Heart right ventricle (tissue), 16 donors: ENCODE data around the gene SCAF1. TPM values are rescaled to one million over a fixed set of nuclear protein-coding genes. Genes with fewer than 3 reads are reported as not detected.

ENCODE experiments used
- ATAC-seq, 8 donors: fragments of 200-7000 bp; cut with Tn5 transposase; one replicate each; pipeline ENCODE4 v1.9.1; 2020; ENCODE audit warnings: mild to moderate bottlenecking in 8 of 8, moderate library complexity in 8 of 8, moderate number of reproducible peaks in 1 of 8
- DNase-seq, 2 donors: peaks; one replicate each; pipeline ENCODE4 v3.0.0-alpha.2; 2020
- H3K27ac ChIP-seq, 10 donors: fragments of 200-600 bp; sonication (generic) in 2 of 10; one replicate each; pipeline versions ENCODE4 v1.5.0 to v1.8.0; 2020 to 2022; ENCODE audit warnings: mild to moderate bottlenecking in 3 of 10
- H3K27me3 ChIP-seq, 7 donors: fragments of 200-600 bp; one replicate each; pipeline ENCODE4 v1.8.0; 2021 to 2022; ENCODE audit warnings: mild to moderate bottlenecking in 2 of 7
- H3K36me3 ChIP-seq, 9 donors: fragments of 200-600 bp; sonication (generic) in 1 of 9; one replicate each; pipeline versions ENCODE4 v1.5.0 to v1.8.0; 2020 to 2022; ENCODE audit warnings: mild to moderate bottlenecking in 2 of 9
- H3K4me1 ChIP-seq, 9 donors: fragments of 200-600 bp; sonication (generic) in 1 of 9; one replicate each; pipeline versions ENCODE4 v1.5.0 to v1.8.0; 2020 to 2022; ENCODE audit warnings: mild to moderate bottlenecking in 4 of 9
- H3K4me3 ChIP-seq, 10 donors: fragments of 200-600 bp; sonication (generic) in 2 of 10; one replicate each; pipeline versions ENCODE4 v1.5.0 to v1.8.0; 2020 to 2022; ENCODE audit warnings: mild to moderate bottlenecking in 7 of 10, moderate library complexity in 2 of 10
- H3K9me3 ChIP-seq, 11 donors: fragments of 200-600 bp in 10 of 11; sonication (generic) in 2 of 11; one replicate each; pipeline versions ENCODE4 v1.5.0 to v1.8.0; 2013 to 2022; ENCODE audit warnings: mild to moderate bottlenecking in 2 of 11, control low read depth in 1 of 11, moderate library complexity in 1 of 11
- CTCF ChIP-seq, 9 donors: fragments of 200-600 bp; sonication (generic) in 2 of 9; IDR thresholded peaks; one replicate each; pipeline versions ENCODE4 v1.5.0 to v1.8.0; 2021 to 2022; ENCODE audit warnings: antibody characterized with exemption in 9 of 9, mild to moderate bottlenecking in 5 of 9, moderate library complexity in 1 of 9
- WGBS, 2 donors: extraction: QIAGEN DNeasy Blood & Tissue Kit; methylation state at CpG; one replicate each; pipeline ENCODE4 v1.1.7; 2013; ENCODE audit warnings: inconsistent platforms in 1 of 2; 5-methylcytosine and 5-hydroxymethylcytosine counted together
- intact Hi-C, 10 donors: fragments of 100-400 bp; cut with DNase I; formaldehyde crosslinking; loops; one replicate each; pipeline versions ENCODE4 v1.11.1 to v1.14.2; 2022
- polyA plus RNA-seq, 2 donors: library from polyadenylated mRNA; stranded (reverse); fragments of 200-250 nt; gene quantifications; one replicate each; pipeline ENCODE4 v1.2.3, GENCODE V29; 2013
- total RNA-seq, 10 donors: library from RNA; stranded (reverse); fragmentation: NEBNext Ultra II Directional in 3 of 10; extraction: Animal tissue kit (Norgen Biotek cat#: 25700) in 3 of 10; gene quantifications; one replicate each; pipeline versions ENCODE4 v1.2.1 to v1.2.4, GENCODE V29; 2021 to 2023
- donor health status: Arrhythmogenic right ventricular cardiomyopathy.
- donor health status: ischemic (EF 13 %, LVEDD 7.1; RV severe dilation, severe dysfunction).
- donor health status: healthy with polysubstance abuse.
- donor health status: DM: no; HTN: yes; CAD: no.
- donor health status: DM: no; HTN: no; CAD: no.
- donor health status: ischemic (EF 25% LVEDD 6.9; RV normal size, moderate dysfunction).
- donor health status: ischemic (EF 25% LVEDD 5.7; RV mildly dilated, moderate dysfunction).
- donor health status: healthy.
- donor health status: DM: yes; HTN: yes; CAD: no.
- donor health status: Ischemic cardiomyopathy.
- donor health status: ischemic (EF 35%, LVEDD 5.7; RV mildly dilated, moderate dysfunction).
- donor health status: nonischemic (EF 11% LVEDD 7.7; RV severe dilation, severe dysfunction).
- donor health status: DM: yes; HTN: yes; CAD: no.
- donor health status: PGD.
- donor health status: ischemic (EF 29% LVEDD 5.4; RV normal size, mild dysfunction).
- donor health status: nonischemic (EF 23%, LVEDD 6.1; RV moderate dilation, normal function).

Gene SCAF1
- total and polyA plus RNA-seq, 12 donors, result 20.2 to 60.5 (median 44.8) TPM

- no peak for DNase-seq
- TF ChIP-seq CTCF (IDR thresholded peaks at IDR 0.05), result no peak
- H3K27me3 ChIP-seq, result peaks cover 0 to 6% (median 4%) of the 10 kb centered on the region in 7 donors
- H3K4me1 ChIP-seq, result no peaks in the 10 kb centered on the region
- H3K27ac ChIP-seq, result no peak overlapping the region
- no peaks in the 10 kb centered on the region for H3K36me3 ChIP-seq
- no peak for ATAC-seq
- intact Hi-C loops, result no loop called here
- no peak overlapping the region for H3K4me3 ChIP-seq
- WGBS, 2 donors, result 93 to 97% methylated on average over 5 of the region's 5 CpGs
- no peaks in the 10 kb centered on the region for H3K9me3 ChIP-seq
Measured at GRCh38 chr19:49699364-49699763, 57.4 kb downstream of the SCAF1 start.

- H3K4me1 ChIP-seq, result no peaks in the 10 kb centered on the region
- H3K9me3 ChIP-seq, result no peaks in the 10 kb centered on the region
- TF ChIP-seq CTCF (IDR thresholded peaks at IDR 0.05), result no peak
- H3K27ac ChIP-seq, result no peak overlapping the region
- no peaks in the 10 kb centered on the region for H3K36me3 ChIP-seq
- no peak for DNase-seq
- WGBS, 2 donors, result 58 to 64% methylated on average over 11 of the region's 11 CpGs
- H3K4me3 ChIP-seq, result no peak overlapping the region
- ATAC-seq, result peak in 1 of 8 donors; percentile 49
- H3K27me3 ChIP-seq, result peaks cover 0 to 6% (median 4%) of the 10 kb centered on the region in 7 donors
- intact Hi-C loops, result no loop called here
Measured at GRCh38 chr19:49700563-49700962, 58.6 kb downstream of the SCAF1 start.

GRCh38 chr19:49701271-49701786 lies 59.3 kb downstream of the SCAF1 start:
- H3K27ac ChIP-seq, result no peak overlapping the region
- H3K4me3 ChIP-seq, result no peak overlapping the region
- intact Hi-C loops, result no loop called here
- peaks cover 0 to 6% (median 4%) of the 10 kb centered on the region in 7 donors for H3K27me3 ChIP-seq
- 47 to 54% methylated on average over 40 of the region's 40 CpGs for WGBS, 2 donors
- no peaks in the 10 kb centered on the region for H3K36me3 ChIP-seq
- no peak for TF ChIP-seq CTCF (IDR thresholded peaks at IDR 0.05)
- no peak for DNase-seq
- no peaks in the 10 kb centered on the region for H3K9me3 ChIP-seq
- no peaks in the 10 kb centered on the region for H3K4me1 ChIP-seq
- peak in 1 of 8 donors; percentile 33 for ATAC-seq

GRCh38 chr19:49704888-49705642 lies 63.1 kb downstream of the SCAF1 start:
- Histone ChIP-seq H3K4me1 (no peaks in the 10 kb centered on the region), H3K27ac (no peak overlapping the region), H3K4me3 (no peak overlapping the region), H3K9me3 (no peaks in the 10 kb centered on the region), H3K36me3 (no peaks in the 10 kb centered on the region), H3K27me3 (peaks cover 0 to 6% (median 4%) of the 10 kb centered on the region in 7 donors)
- WGBS, 2 donors, result 91% methylated on average over 22 of the region's 22 CpGs
- intact Hi-C loops, result no loop called here
- ATAC-seq, result no peak
- no peak for TF ChIP-seq CTCF (IDR thresholded peaks at IDR 0.05)
- DNase-seq, result no peak
